Esophagus mucosa (tissue), 1 donor: Measurements from ENCODE around the gene OAF. TPM values are rescaled to one million over a fixed set of nuclear protein-coding genes. Genes with fewer than 3 reads are reported as not detected.

Source experiments
- ATAC-seq: fragments of 200-7000 bp; cut with Tn5 transposase; one replicate; pipeline ENCODE4 v1.9.1; 2020
- total RNA-seq: library from RNA; stranded (reverse); gene quantifications from one replicate; pipeline ENCODE4 v1.2.4, GENCODE V29; 2023
- donor health status: DM: yes; HTN: yes; CAD: no.

The OAF gene
- total RNA-seq, 1 donor from 2014 or later, result 9.0 TPM

GRCh38 chr11:120205596-120206161 is 5.2 kb upstream of the OAF start:
- peak; percentile 50 for ATAC-seq

GRCh38 chr11:120207512-120207911 is 3.3 kb upstream of the OAF start:
- ATAC-seq, result no peak

GRCh38 chr11:120208001-120208441 is 2.8 kb upstream of the OAF start:
- ATAC-seq, result peak; percentile 10

GRCh38 chr11:120208777-120209176 is 2.1 kb upstream of the OAF start:
- ATAC-seq, result peak; percentile 77

GRCh38 chr11:120209746-120210625 is 846 bp upstream of the OAF start:
- no peak for ATAC-seq

DNA sequence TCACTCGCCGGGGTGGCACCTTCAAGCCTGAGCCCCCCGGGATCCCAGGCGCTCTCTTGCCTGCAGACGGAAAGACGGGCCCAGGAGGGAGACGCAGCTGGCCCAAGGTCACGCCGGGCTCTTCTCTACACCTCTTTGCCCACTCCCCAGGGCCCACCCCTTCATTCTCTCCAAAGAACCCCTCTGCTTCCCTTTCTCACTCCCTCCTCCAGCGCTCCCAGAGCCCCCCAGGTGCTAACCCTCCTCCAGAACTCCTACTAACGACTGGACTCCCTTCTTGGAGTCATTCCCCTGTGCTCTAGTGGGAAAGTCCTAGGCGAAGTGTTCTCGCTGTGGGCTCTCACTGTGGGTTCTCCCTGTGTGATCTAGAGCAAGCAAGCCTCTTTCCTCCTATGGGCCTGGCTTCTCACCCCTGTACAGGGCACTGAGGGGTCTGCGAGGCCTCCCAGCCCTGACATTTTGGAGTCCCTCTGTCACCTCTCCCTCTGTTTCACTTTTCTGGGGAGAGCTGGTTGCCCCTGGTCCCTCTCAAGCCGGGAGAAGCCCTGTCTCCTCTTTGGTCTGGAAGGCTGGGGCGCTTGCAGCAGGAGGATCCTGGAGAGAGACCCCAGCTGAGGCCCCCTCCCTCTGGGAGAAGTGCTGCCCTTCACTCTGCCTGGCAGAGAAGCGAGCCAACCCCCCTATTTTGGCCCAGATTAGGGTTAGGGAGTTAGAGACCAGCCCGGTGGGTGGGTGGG is 858 bp downstream of the OAF start:
- no peak for ATAC-seq

- ATAC-seq, result no peak
Measured at GRCh38 chr11:120212259-120212878, 1.5 kb downstream of the OAF start.

- ATAC-seq, result no peak
Measured at GRCh38 chr11:120212926-120213325, 2.1 kb downstream of the OAF start.

DNA sequence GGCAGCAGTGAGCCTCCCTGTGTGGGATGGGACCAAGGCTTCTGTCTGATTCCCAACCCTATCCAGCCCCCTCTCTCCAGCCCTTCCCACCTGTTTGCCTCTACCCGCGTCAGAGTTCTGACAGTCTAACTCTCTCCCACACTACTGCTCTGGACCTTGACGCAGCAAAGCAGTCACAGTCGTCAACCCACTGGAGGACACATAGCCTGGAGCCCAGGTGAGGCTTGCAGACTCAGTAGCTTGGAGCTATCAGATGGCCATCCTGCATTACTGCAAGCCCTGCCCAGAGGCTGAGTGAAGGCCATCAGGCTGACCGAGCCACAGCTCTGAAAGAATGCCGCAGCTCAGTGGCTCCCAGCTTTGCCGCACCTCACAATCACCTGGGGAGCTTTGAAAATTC is 3.7 kb downstream of the OAF start:
- ATAC-seq, result no peak

DNA sequence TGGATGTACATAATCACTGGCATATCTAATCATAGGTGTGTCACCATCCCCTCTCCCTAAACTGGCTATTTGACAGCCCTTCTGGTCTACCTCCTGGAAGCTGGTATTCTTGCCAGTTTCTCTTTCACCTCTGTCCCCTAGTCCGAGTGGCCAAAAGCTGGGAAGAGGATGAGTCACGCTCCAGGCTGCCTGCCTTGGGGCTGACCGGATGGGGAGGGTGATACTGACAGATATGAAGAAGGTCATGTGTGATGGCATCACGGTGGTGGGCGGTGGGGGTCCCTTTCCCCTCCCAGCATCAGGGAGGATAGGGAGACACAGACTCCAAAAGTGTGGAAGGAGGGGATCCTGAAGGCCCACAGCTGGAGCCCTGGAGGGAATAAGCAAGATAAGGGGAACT is 4.8 kb downstream of the OAF start:
- ATAC-seq, result no peak

GRCh38 chr11:120216426-120217102 is 5.7 kb downstream of the OAF start:
- ATAC-seq, result no peak

GRCh38 chr11:120217526-120217925 is 6.7 kb downstream of the OAF start:
- no peak for ATAC-seq

GRCh38 chr11:120217941-120218694 is 7.3 kb downstream of the OAF start:
- no peak for ATAC-seq

DNA sequence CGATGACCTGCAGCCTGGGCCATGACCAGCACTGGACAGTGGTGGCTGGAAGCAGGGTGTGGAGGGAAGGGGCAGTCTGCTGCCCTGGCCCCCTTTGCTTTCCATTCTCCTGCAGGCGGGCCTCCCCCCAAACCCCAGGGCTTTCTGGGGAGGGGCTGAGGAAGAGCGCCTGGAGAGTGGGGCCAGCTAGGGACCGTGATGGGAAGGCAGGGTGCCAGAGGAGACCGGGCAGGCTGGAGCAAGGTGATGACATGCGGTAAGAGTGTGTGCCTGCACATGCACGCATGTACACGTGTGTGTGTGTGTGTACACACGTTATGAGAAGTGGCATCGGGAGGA is 7.8 kb downstream of the OAF start:
- peak; percentile 26 for ATAC-seq

DNA sequence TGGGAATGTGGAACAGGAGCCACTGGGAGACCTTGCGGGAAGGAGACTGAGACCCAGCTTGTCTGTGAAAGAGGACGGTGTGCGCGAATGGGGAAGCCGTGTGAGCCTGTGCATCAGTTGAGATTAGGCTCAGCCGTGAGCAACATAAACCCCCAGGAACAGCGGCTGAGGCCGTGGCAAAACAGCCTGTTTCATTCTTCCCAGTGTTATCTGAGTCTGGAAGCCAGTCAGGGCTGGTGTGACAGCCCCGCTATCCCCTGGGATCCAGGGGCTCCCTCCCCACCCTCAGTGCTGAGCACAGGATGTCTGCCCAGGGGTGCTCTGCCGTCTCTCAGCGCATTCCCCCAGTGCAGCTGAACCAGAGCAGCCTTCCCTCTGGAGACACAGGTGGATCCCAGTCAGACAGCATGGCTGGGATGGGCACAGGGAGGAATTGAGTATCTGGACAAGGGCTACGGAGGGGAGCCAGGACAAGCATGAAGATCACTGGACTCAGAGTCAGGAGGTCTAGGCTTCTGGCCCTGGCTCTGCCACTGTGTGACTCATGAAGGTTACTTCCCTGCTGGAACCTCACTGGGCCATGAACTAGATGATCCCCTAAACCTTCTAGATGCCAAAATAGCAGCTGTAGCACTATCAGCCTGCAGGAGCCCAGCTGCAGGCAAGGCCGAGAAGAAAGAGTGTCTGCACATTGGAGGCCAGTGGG is 8.6 kb downstream of the OAF start:
- ATAC-seq, result no peak

DNA sequence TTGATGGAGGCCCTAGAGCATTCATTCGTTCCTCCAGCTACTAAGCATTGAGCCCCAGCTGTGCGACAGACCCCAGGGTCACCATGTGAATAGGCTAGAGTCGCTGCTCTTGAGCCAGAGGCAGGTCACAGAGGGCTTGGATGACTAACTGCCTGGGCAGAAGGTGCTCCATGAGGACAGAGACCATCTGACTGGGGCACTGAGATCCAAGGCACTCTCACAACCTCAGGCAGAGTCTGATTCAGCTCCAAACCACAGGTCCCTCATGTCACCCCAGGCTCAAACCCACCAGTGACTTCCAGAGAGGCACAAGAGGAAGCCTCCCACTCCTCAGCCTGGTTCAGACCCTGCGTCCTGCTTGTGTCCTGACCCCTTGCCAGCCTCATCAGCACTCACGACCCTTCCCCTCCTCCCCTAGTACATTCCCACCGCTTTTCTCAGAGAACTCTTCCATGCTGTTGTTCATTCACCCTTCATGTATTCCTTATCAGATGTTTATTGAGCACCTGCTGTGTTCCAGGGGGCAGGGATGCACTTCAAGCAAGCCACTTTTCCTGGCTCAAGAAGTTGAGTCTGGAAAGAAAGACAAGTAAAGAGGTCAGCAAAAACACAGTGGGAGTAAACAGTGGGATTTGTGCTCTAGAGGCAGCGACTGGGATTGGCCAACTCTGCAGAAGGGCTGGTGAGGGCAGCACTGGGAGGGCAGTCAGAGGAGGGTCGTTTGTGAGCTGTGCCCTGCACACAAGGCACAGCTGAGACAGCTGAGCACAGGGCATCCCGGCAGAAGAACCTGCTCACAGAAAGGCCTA is 9.3 kb downstream of the OAF start:
- ATAC-seq, result no peak

DNA sequence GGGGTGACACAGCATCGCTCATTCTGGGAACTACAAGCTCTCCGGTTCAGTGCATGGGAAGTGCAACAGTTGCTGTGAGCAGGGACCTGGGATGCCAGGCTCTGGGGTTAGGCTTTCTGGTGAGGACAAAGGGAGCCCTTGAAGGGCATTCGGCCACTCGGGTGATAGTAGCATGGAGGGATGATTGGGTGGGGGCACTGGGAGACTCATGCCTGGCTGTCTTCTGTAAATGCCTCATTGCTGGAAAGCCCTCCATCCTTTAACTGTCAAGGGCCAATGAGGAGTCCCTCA is 9.9 kb downstream of the OAF start:
- ATAC-seq, result no peak

DNA sequence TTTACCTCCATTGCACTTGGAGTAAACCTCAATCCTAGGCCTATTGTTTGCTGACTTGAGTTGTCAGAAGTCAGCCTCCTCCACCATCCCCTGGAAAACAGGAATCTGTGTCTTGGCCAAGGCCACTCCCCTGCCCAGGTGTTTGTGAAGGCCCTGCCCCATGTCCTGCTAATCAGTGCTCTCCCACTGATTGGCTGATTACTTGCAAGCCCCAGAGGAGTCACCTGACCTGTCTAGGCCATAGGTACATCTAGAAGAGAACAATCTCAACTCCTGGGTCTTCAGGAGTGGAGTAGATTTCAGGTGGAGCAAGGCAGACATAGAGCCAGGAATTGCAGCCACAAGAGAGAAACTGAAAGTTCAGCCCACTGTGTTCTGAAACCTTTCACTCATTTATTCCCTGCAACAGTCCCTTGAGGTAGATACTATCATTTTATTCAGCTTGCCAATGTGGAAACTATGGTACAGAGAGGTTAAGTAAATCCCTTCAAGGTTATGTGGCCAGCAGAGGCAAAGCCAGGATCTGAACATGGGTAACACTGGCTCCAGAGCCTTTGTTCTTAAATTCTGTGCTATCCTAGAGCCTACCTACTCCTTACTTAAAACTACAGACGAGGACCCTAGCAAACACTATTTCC is 10.4 kb downstream of the OAF start:
- peak; percentile 56 for ATAC-seq

DNA sequence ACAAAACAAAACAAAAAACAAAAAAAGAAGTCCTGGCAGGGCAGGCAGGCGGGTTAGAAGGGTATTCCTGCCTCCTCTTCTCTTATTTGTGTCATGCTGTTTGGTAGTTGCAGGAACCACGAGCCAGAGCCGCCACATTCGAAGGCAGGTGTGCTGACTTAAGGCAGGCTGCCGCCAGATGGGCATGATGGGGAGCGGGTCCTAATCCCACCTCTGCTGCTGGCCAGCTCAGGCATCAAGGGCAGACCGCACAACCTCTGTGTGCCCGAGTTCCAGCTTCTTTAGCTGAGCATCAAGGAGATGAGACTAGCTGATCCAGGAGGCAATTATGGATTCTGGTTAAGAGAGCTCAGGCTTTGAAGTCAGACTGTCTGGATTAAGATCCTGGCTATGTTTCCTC is 12.1 kb downstream of the OAF start:
- no peak for ATAC-seq

- ATAC-seq, result no peak
Measured at GRCh38 chr11:120223793-120224192, 13.0 kb downstream of the OAF start.
